Panc1 (cell line): ENCODE data around the gene UBAC1.

ENCODE experiments used
- CTCF ChIP-seq: fragments of 450-650 bp; IDR thresholded peaks from 2 replicates; pipeline ENCODE4 v1.5.1; 2017; ENCODE audit warnings: mild to moderate bottlenecking
- POLR2AphosphoS5 ChIP-seq: IDR thresholded peaks from 2 replicates; pipeline ENCODE4 v1.6.1; 2012; ENCODE audit warnings: mild to moderate bottlenecking, low read depth, low read length, moderate library complexity
- REST ChIP-seq, 2 experiments: IDR thresholded peaks; 2 replicates each; pipeline ENCODE4 v1.6.1; 2011 to 2012; ENCODE audit warnings: low read depth in 2 of 2, control low read depth in 1 of 2, low read length in 1 of 2, mild to moderate bottlenecking in 1 of 2, moderate library complexity in 1 of 2; ENCODE audit not compliant: insufficient read depth in 1 of 2
- SIN3A ChIP-seq: IDR thresholded peaks from 2 replicates; pipeline ENCODE4 v1.6.1; 2012; ENCODE audit warnings: low read depth, mild to moderate bottlenecking, low read length, moderate library complexity, borderline replicate concordance; ENCODE audit not compliant: insufficient read depth
- TCF7L2 ChIP-seq: IDR thresholded peaks from 2 replicates; pipeline ENCODE4 v1.6.1; 2011; ENCODE audit warnings: mild to moderate bottlenecking, low read depth, low read length, inconsistent platforms

GRCh38 chr9:135906291-135907005 lies 54.7 kb downstream of the UBAC1 start:
- TF ChIP-seq SIN3A (no peak), CTCF (no peak), REST (IDR thresholded peaks at IDR 0.05; ENCODE audit: insufficient read depth in 1 of 2, low read depth in 2 of 2, low read length in 1 of 2) (no peak), POLR2AphosphoS5 (no peak), TCF7L2 (no peak)
